ENCODE results near the gene TXNL4A.

The TXNL4A gene

GRCh38 chr18:79951545-79952455 lies 36.6 kb downstream of the TXNL4A start, which contains the start of gene SLC66A2 (continued):
- no peak for TF ChIP-seq ZNF148 (tag by site-specific recombination; IDR thresholded peaks at IDR 0.05; ENCODE audit: borderline replicate concordance)
- TF ChIP-seq HIC1 (tag by site-specific recombination; IDR thresholded peaks at IDR 0.05): 0 out of 2 replicates have a peak, but pooled peaks have one; percentile 20
- TF ChIP-seq ZBTB1 (tag by site-specific recombination; IDR thresholded peaks at IDR 0.05): no peak
- TF ChIP-seq, protein P1, sequence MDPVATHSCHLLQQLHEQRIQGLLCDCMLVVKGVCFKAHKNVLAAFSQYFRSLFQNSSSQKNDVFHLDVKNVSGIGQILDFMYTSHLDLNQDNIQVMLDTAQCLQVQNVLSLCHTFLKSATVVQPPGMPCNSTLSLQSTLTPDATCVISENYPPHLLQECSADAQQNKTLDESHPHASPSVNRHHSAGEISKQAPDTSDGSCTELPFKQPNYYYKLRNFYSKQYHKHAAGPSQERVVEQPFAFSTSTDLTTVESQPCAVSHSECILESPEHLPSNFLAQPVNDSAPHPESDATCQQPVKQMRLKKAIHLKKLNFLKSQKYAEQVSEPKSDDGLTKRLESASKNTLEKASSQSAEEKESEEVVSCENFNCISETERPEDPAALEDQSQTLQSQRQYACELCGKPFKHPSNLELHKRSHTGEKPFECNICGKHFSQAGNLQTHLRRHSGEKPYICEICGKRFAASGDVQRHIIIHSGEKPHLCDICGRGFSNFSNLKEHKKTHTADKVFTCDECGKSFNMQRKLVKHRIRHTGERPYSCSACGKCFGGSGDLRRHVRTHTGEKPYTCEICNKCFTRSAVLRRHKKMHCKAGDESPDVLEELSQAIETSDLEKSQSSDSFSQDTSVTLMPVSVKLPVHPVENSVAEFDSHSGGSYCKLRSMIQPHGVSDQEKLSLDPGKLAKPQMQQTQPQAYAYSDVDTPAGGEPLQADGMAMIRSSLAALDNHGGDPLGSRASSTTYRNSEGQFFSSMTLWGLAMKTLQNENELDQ (tag by site-specific recombination; IDR thresholded peaks at IDR 0.05; ENCODE audit: low read depth): no peak
- no peak for TF ChIP-seq ZNF530 (tag by site-specific recombination; IDR thresholded peaks at IDR 0.05; ENCODE audit: low read depth)
- TF ChIP-seq, protein P2, sequence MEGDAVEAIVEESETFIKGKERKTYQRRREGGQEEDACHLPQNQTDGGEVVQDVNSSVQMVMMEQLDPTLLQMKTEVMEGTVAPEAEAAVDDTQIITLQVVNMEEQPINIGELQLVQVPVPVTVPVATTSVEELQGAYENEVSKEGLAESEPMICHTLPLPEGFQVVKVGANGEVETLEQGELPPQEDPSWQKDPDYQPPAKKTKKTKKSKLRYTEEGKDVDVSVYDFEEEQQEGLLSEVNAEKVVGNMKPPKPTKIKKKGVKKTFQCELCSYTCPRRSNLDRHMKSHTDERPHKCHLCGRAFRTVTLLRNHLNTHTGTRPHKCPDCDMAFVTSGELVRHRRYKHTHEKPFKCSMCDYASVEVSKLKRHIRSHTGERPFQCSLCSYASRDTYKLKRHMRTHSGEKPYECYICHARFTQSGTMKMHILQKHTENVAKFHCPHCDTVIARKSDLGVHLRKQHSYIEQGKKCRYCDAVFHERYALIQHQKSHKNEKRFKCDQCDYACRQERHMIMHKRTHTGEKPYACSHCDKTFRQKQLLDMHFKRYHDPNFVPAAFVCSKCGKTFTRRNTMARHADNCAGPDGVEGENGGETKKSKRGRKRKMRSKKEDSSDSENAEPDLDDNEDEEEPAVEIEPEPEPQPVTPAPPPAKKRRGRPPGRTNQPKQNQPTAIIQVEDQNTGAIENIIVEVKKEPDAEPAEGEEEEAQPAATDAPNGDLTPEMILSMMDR (tag by site-specific recombination; IDR thresholded peaks at IDR 0.05): peak; percentile 70
- TF ChIP-seq ZNF529 (tag by site-specific recombination; IDR thresholded peaks at IDR 0.05; ENCODE audit: insufficient replicate concordance): no peak
- TF ChIP-seq, protein P3, sequence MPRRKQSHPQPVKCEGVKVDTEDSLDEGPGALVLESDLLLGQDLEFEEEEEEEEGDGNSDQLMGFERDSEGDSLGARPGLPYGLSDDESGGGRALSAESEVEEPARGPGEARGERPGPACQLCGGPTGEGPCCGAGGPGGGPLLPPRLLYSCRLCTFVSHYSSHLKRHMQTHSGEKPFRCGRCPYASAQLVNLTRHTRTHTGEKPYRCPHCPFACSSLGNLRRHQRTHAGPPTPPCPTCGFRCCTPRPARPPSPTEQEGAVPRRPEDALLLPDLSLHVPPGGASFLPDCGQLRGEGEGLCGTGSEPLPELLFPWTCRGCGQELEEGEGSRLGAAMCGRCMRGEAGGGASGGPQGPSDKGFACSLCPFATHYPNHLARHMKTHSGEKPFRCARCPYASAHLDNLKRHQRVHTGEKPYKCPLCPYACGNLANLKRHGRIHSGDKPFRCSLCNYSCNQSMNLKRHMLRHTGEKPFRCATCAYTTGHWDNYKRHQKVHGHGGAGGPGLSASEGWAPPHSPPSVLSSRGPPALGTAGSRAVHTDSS (tag by site-specific recombination; IDR thresholded peaks at IDR 0.05): no peak
- 0 out of 2 replicates have a peak, but pooled peaks have one; percentile 19 for TF ChIP-seq SP7 (tag by site-specific recombination; IDR thresholded peaks at IDR 0.05)
- TF ChIP-seq ZNF133 (tag by site-specific recombination; IDR thresholded peaks at IDR 0.05): no peak
- TF ChIP-seq, protein P4, sequence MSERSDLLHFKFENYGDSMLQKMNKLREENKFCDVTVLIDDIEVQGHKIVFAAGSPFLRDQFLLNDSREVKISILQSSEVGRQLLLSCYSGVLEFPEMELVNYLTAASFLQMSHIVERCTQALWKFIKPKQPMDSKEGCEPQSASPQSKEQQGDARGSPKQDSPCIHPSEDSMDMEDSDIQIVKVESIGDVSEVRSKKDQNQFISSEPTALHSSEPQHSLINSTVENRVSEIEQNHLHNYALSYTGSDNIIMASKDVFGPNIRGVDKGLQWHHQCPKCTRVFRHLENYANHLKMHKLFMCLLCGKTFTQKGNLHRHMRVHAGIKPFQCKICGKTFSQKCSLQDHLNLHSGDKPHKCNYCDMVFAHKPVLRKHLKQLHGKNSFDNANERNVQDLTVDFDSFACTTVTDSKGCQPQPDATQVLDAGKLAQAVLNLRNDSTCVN (tag by site-specific recombination; optimal IDR thresholded peaks at IDR 0.05): peak; percentile 73
- no peak for TF ChIP-seq MYNN (tag by site-specific recombination; IDR thresholded peaks at IDR 0.05; ENCODE audit: borderline replicate concordance)
- no peak for TF ChIP-seq ZNF664 (tag by site-specific recombination; IDR thresholded peaks at IDR 0.05)
- no peak for TF ChIP-seq ZNF624 (tag by site-specific recombination; IDR thresholded peaks at IDR 0.05)
- TF ChIP-seq ZNF707 (tag by site-specific recombination; IDR thresholded peaks at IDR 0.05): no peak
- TF ChIP-seq KLF1 (tag by site-specific recombination; IDR thresholded peaks at IDR 0.05): peak; percentile 65
- TF ChIP-seq YY1 (tag by site-specific recombination; IDR thresholded peaks at IDR 0.05): 0 out of 2 replicates have a peak, but pooled peaks have one; percentile 15
- TF ChIP-seq ZNF24 (tag by site-specific recombination; IDR thresholded peaks at IDR 0.05): no peak
- TF ChIP-seq SP3 (tag by site-specific recombination; IDR thresholded peaks at IDR 0.05): 0 out of 2 replicates have a peak, but pooled peaks have one; percentile 20
- TF ChIP-seq, protein P5, sequence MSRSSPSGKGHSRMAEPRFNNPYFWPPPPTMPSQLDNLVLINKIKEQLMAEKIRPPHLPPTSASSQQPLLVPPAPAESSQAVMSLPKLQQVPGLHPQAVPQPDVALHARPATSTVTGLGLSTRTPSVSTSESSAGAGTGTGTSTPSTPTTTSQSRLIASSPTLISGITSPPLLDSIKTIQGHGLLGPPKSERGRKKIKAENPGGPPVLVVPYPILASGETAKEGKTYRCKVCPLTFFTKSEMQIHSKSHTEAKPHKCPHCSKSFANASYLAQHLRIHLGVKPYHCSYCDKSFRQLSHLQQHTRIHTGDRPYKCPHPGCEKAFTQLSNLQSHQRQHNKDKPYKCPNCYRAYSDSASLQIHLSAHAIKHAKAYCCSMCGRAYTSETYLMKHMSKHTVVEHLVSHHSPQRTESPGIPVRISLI (tag by site-specific recombination; IDR thresholded peaks at IDR 0.05): no peak
- peak; percentile 12; the same call in 1 of the 2 replicates for TF ChIP-seq ZBTB20 (tag by site-specific recombination; IDR thresholded peaks at IDR 0.05)
- TF ChIP-seq KLF17 (tag by site-specific recombination; IDR thresholded peaks at IDR 0.05): no peak

All from HEK293 (cell line).